PC-9 (cell line): ENCODE results near the gene RASAL2.

ENCODE experiments used
- CTCF ChIP-seq: fragments of 200-600 bp; sonication (generic); conservative IDR thresholded peaks from 2 replicates; pipeline ENCODE4 v1.6.1; 2017; ENCODE audit warnings: mixed run types, antibody characterized with exemption, mild to moderate bottlenecking, moderate library complexity
- EZH2 ChIP-seq: fragments of 200-600 bp; sonication (generic); IDR thresholded peaks from 2 replicates; pipeline ENCODE4 v1.8.0; 2017; ENCODE audit warnings: antibody characterized with exemption, low read depth

GRCh38 chr1:178531887-178532286, 438.0 kb downstream of the RASAL2 start:
- TF ChIP-seq CTCF (no peak), EZH2 (no peak)
